Endometrial microvascular endothelial cells (primary cell): ENCODE results near the gene SOWAHA. TPM values are rescaled to one million over a fixed set of nuclear protein-coding genes. Genes with fewer than 3 reads are reported as not detected.

ENCODE experiments used
- in situ Hi-C: cut with HindIII; loops from 2 replicates; pipeline ENCODE4 v1.10.0; 2017; ENCODE audit warnings: low sequenced_read_pairs, low pct_unique_long_range_greater_than_20kb; ENCODE audit errors: inconsistent ontology term
- total RNA-seq: library from RNA; depleted of rRNA; stranded (reverse); fragments of >200 nt; gene quantifications from one replicate; pipeline ENCODE4 v1.2.3, GENCODE V29; 2015; ENCODE audit errors: inconsistent ontology term

SOWAHA gene
- total RNA-seq, 1 donor from 2014 or later, result not detected

DNA sequence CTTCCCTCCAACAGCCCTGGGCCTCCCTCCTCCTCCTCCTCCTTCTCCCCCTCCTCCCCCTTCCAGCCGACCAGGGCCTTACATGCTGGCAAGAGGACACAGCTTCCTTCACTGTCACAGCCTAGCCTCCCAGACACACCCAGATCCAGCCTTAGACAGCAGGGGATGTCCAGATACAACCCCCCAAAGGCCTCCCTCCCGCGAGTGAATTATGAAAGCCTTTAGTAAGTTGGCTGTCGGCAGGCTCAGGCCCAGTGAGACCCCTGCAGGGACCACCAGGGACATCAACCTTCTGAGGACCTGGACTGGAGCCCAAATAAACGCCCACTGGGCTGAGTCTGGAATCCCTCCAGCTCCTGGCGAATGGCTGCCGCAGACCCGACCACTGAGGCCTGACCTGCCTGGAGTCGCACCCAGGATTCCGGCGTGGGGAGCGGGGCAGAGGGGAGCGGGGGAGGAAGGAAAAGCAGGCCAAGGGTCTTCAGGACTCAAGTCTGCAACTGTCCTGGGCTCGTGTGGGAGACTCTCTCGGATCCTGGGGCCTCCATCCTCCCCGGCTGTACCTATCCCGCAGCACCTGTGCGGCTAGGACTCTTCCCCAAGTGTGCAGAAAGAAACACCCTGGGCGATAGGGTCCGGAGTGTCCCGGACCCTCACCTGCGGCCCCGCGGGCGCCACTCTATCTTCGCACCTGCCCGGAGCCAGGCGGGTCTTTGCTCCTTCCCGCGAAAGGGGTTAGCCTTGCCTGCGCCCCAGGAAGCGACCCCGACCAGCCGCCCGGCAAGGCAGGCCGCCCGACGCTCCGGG lies 36.8 kb upstream of the SOWAHA start:
- in situ Hi-C loops, result no loop called here

DNA sequence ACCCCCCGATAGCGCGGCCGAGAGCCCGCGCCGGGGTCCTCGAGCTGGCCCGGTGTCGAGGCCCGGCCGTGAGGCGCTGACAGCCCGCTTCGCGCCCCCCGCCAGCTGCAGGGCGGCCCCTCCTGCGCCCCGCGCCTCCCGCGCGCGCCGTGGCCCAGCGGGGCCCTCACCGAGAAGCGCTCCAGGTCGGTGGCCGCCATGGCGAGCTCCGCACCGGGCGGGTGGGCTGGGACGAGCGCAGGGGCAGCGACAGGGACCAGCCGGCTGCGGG lies 36.2 kb upstream of the SOWAHA start:
- in situ Hi-C loops, result no loop called here

DNA sequence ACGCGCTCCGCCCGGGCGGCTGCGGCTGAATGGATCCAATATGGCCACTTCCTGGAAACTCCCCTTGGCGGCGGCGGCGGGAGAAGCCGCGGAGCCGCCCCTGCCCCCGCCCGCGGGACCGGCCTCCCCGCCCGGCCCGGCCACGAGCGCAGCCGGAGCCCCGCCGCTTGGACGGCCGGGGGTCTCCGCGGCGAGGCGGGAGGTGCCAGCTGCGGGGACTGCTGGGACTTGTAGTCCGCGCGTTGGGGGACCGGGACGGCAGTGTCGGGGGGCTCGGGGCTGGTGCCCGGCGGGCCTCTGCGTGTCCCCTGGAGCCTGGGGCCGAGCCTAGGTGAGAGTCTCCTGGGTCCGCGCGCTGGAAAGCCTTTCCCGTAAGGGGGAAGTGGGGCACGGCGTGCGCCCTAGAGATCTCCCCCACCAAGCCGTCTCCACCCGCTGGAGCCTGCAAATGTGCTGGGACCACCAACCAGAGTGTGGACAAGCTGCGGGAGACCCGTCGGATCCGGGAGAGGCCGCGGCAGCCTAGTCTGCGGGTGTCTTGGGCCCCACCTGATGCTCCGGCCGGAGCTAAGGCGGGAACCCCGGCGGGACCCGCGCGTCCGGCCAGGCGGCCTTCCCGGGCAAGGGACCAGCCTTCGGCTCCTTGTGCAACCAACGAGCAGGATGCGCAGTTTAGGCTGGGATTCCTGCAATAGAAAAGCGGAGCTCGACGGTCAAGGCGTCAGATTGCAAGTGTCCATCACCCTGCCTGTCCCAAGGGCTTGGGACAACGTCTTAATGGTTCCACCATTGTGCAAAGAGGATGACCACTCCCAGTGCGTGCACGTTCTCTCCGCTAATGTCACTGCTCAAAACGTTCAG lies 35.7 kb upstream of the SOWAHA start, which contains the start of gene SEPTIN8:
SEPTIN8 (minus strand) TSS at position 31 of the 861 bp plus-strand sequence. CDS start 102 bp downstream, outside the sequence.
- in situ Hi-C loops, result no loop called here

DNA sequence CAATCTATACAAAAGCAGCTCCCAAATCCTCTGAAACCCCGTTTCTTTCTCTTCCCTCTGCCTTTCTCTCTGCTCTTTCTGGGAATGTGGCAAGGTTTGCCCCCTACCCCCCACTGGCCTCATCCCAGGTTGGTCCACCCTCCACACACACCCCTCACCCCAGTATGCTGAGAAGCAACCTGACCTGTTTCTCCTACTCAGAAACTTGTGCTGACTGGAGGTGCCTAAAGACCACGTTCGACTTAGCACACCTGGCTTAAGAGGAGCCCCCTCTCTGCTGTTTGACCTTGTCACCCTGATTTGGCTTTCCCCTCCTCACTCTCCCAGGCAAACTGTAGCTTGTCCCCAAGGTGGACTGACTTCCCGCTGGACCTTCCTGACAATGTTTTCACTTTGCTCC lies 35.0 kb upstream of the SOWAHA start:
- in situ Hi-C loops, result no loop called here

DNA sequence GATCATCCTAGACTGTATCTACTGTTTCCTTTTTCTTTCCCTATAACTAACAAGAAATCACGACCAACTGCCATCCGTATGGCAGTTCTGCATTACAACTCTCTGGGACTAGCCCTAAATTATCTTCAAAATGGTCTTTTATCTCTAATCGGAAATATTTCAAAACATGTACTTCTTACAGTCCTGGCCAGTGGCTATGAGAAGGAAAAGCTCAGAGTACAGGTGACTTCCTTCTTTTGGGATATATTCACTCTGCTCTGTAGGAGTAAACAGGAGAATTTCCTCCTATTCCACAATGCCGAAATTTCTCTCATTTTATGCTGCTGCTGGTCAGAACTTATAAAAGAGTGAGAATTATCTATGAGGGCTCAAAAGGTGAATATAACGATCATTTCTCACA lies 34.2 kb upstream of the SOWAHA start:
- in situ Hi-C loops, result no loop called here

DNA sequence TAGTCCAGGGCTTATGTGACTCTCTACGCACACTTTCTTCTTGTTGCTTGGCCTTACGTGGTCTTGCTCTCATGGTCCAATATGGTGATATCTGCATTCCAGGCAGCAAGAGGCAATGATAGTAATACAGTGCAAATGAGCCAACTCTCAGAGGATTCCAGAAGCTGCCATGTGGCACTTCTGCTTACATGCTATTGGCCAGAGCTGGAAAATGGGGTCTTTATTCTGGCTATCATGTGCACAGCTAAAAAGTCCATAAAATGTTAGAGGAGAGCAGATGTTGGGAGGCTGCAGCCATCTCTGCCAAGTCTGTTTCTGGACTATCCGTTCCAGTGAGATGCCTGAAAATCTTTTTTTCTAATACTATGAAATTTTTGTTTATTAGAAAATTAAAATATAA lies 33.1 kb upstream of the SOWAHA start:
- in situ Hi-C loops, result no loop called here

DNA sequence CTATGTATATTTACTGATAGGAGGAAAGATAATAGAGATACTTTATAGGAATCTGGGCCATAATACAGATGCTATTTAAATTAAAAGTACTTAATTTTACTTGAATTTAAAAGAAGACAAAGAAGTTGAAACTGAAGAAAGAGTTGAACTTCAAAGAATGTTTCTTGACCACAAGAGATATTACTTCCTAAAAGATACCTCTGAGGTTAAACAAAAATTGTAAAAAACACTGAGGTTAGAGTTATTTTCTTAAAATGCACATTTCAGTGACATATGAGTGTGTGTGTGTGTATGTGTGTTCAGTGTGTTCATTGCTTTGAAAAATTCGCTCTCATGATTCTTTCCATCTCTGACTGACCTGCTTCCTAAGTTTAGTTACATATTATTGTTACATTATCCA lies 32.5 kb upstream of the SOWAHA start:
- in situ Hi-C loops, result no loop called here

DNA sequence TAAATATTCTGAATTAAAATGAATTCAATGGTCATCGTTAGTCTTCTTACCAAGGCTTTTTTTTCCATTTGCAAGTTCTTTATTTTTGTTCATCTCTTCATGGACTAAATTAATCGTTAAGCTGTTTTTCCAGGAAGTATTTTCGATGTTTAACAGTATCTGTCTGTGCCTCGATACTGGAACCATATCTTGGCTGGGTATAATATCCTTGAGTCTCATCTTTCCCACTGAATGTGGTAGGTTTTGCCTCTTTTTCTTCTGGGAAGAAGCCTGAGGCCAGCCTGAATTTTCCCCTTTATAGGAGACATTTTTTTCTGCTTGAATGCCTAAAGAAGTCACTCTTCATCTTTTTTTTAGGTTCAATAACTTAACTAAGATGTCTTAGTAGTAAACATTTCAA lies 32.1 kb upstream of the SOWAHA start:
- in situ Hi-C loops, result no loop called here

DNA sequence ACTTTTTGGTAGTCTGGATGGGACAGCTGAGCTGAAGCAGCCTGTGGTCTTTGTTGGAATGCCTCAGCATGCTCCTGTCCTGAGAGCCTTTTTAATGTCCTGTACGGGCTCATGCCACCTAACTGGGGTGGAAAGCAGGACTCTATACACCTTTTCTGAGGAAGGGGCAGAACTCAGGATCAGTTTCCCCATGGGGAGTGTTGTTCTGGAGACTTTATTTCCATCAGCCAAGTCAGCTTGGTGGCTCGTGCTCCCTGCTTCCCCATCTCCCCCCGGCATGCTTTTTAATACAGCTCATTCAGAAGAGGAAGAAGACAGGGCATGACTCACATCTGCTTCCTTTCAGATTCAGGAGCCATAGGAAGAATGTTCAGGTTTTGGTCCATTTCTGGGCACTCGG lies 31.0 kb upstream of the SOWAHA start:
- in situ Hi-C loops, result no loop called here

DNA sequence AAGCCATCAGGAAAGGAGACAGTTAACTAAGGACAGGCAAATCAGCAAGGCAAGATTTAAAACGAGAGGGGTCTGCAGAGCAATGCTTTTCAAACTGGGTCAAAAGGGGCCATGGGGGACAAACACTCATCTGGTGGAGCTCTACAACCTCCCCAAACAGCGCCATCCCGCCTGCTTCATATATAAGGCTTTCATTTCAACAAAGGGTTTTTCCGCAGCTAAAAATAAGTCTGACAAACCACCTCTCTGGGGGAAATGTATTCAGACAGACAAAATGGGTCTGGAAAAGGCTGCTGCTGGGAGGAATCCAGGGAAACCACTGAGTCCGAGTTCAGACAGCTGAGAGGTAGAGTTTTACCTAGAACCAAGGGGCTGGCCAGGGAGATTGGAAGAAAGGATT lies 27.7 kb upstream of the SOWAHA start:
- in situ Hi-C loops, result no loop called here

DNA sequence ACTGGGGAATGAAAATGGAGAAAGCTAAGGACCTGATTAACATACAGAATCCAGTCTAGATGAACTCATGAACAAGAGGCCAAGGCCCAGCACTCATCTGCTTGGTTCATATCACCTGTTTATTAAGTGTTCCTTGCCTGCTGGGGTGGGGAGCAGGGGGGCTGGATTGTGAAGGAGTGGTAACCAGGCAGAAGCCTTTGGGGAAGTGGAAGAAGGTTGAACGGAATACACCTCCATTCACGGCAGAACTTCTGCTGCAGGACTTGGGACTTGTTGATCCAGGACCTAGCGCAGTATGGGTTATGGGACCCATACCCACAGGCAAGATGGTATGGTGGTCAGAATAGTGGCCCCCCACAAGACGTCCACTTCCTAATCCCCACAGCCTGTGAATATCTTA lies 27.2 kb upstream of the SOWAHA start:
- in situ Hi-C loops, result no loop called here

DNA sequence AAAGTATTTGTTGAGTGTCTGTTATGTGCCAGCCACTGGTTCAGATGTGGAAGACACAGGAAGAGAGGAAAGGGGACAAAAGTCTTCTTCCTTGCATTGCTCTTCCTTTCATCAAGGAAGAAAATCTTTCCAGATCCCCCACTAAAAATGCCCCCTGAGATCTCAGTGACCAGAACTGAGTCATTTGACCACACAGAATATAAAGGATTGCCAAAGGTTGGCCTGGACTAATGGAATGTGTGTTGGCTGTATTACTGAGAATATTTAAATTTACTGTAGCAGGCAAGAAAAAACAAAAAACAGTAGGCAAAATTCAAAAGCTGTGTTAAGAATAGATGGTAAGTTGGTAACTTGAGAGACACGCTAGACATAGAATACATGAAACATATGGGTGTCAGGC lies 26.0 kb upstream of the SOWAHA start:
- in situ Hi-C loops, result no loop called here

DNA sequence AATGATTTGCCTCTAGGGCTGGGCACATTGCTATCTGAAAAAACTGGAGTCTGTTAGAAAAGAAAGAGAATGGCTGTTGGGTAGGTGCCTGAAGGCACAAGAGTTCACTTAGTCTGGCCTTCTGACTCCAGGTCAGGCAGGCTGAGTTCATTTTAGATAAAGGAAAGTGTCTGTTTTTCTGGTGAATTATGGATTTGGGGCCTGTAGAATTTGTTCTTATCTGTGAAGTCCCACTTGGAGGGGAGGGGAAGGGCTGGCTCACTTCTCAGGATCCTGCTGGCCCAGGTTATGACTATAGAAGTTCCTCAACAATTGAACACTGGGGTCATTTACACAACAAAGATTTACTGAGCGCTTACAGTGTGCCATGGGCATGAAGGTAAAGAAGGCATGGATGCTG lies 24.6 kb upstream of the SOWAHA start:
- in situ Hi-C loops, result no loop called here

DNA sequence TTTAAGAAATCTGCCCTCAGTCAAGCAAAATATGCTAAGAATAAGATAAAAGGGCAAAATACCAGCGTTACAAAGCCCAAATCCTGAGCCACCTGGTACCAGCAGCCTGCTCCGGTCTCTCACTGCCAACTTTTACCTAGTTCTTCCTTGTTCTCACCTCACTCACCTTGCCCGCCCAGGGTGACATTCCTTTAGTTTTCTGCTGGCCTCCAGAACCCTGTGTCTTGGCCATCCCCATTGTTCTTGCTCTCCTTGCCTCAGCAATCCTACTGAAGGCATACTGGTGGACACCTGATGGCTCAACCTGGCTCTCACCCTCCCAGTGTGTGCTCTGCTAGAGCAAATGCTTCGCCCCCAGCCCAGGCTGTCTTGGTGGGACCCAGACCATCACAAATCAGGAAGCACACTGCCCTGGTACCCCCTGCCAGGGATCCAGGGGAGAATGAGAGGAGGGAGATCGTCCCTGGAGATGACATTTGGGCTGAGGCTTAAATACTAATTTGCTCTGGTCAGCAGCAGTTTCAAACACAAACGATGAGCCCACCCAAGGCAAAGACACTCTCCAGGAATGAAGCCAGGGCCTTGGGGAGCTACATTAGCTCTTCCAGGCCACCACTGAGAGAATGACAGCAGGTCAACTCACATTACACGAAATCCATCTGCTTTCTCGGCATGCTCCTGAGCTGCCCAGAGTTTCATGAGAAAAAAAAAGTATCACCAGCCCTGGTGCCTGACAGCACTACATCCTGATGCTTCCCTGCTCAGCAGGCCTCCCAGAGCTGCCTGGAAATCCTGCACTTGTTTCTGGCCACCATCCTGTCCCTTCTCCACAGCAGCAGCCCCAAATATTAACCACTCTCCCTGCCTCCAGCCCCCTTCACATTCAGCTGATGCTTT lies 23.9 kb upstream of the SOWAHA start:
- in situ Hi-C loops, result no loop called here

DNA sequence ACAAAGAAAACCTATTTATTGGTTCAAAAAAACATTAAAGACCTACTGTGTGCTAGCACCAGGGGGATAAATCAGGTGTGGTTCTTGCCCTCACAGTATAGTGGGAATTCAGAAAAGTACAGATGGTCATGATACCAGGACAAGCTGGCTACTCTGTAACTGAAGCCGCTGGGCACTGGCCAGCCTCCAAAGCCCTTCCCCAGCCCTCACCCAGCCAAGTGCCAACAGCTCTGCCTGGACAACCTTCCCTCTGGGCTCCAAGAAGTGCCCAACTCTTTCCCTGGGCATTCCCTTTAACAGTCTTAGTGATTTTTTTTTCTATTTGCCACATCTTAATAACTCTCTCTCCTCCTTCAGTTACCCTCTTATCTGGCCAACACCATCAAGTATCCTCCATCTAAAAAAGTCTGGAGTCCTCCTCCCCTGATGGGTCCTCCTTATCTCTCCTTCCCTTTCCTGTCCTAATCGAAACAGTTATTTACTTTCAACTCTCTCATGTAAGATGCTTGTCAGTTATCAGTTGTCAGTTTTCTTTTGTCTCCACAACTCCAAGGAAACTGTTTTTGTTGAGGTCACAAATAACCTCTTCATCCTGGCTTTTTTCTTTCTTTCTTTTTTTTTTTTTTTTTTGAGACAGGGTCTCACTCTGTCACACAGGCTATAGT lies 22.8 kb upstream of the SOWAHA start:
- in situ Hi-C loops, result no loop called here

DNA sequence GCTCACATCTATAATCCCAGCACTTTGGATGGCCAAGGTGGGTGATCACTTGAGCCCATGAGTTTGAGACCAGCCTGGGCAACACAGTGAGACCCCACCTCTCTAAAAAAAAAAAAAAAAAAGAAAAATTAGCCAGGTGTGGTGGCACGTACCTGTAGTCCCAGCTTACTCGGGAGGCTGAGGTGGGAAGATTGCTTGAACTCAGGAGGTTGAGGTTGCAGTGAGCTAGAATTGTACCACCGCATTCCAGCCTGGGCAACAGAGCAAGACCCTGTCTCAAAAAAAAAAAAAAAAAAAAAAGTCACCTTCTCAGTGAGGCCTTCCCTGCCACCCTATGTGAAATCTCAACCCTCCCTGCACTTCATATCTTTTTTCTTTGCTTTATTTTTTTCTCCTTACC lies 22.1 kb upstream of the SOWAHA start:
- in situ Hi-C loops, result no loop called here

DNA sequence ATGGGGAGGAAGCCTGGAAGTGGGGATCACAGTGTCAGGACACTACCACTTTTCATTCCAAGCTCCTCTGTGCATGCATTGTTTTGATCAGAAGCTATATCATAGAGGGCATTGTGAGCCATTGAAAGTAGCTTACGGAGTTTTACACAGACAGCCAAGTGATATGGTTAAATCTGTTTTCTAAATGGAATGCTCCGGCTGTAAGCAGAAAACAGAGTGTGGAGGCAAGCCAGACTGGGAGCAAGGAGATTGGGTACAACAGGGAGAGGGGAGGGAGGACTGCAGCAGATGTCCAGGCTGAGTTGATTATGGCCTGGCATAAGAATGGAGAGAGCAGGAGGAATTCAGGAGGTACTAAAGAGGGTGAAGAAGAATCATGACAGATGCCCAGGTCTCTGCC lies 15.5 kb upstream of the SOWAHA start:
- in situ Hi-C loops, result no loop called here

DNA sequence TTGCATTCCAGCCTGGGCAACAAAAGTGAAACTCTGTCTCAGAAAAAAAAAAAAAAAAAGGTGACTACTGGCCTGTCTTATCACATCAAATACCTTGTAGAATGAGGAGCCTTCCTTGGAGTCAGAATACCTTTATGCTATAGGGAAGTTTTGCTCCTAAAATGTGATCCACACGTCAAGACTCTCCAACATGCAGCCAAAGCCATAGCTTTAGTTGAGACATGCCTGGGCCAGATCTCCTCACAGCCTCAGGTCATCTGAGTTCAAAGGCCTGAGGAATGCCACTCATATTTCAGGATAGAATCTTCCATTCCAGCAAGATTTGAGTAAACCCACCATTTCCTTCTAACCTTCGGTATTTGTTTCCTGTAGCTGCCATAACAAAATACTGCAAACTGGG lies 13.7 kb upstream of the SOWAHA start:
- in situ Hi-C loops, result no loop called here

DNA sequence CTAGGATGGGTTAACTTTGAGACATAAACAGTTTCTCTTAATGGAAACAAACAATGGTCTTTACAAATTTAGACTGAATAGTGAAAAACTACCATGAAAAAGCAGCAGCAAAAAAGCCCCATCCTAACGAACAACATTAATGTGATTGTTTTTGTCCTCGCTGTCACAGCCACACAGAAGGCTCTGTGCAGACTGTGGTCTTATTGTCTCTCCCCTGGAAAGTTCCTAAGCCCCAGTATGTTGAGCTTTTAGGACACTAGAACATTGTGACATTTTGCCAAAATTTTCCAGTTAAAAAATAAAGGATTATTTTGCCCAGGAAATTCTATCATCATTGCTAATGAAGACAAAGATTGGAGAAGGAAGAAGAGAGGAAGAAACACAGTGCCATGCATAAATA lies 12.6 kb upstream of the SOWAHA start:
- in situ Hi-C loops, result no loop called here
